ENCODE results near the gene ZNF26. TPM values are rescaled to one million over a fixed set of nuclear protein-coding genes. Genes with fewer than 3 reads are reported as not detected.

The ZNF26 gene
- total and polyA plus RNA-seq, 2 of the 8 experiments (the other 6 are each of a cell fraction or from before 2014, with no cell fraction given), result 5.8 to 8.4 TPM

DNA sequence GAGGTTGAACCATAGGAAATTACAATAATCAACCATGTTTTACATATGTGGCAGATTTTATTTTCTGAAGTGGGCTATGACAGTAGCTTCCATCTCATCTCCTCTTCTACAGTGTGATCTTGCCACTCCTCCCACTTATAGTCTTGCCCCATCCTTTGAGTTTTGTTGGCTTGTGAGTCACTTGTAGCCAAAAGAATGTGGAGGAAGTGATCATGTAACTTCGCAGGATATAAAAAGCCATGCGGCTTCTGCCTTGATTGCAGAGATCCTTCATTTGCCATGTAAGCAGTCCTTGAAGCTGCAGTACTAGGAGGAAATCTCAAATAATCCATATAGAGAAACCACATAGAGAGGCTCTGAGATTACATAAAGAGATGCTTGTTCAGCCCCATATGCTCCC is 37.4 kb downstream of the ZNF26 start (continued):
- TF ChIP-seq, protein P1, sequence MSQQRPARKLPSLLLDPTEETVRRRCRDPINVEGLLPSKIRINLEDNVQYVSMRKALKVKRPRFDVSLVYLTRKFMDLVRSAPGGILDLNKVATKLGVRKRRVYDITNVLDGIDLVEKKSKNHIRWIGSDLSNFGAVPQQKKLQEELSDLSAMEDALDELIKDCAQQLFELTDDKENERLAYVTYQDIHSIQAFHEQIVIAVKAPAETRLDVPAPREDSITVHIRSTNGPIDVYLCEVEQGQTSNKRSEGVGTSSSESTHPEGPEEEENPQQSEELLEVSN (IDR thresholded peaks at IDR 0.05), result no peak
- no peak for TF ChIP-seq EGR1 (IDR thresholded peaks at IDR 0.05; ENCODE audit: borderline replicate concordance, low read depth, low read length)
- TF ChIP-seq MAFK (IDR thresholded peaks at IDR 0.05; ENCODE audit: low read depth, low read length), result no peak
- no peak for TF ChIP-seq NRF1 (IDR thresholded peaks at IDR 0.05; ENCODE audit: low read depth, low read length)

All from H1 (cell line).